Left ventricle myocardium inferior (tissue), 1 donor: ENCODE results near the gene MAST4. TPM values are rescaled to one million over a fixed set of nuclear protein-coding genes. Genes with fewer than 3 reads are reported as not detected.

Source experiments
- DNase-seq: peaks from one replicate; pipeline ENCODE4 v3.0.0-alpha.2; 2020
- H3K27ac ChIP-seq: fragments of 200-600 bp; replicated peaks from 2 replicates; pipeline ENCODE4 v1.8.0; 2021
- H3K27me3 ChIP-seq: fragments of 200-600 bp; 2 replicates; pipeline ENCODE4 v1.8.0; 2021; ENCODE audit warnings: low read depth
- H3K36me3 ChIP-seq: fragments of 200-600 bp; 2 replicates; pipeline ENCODE4 v1.8.0; 2021
- H3K4me1 ChIP-seq: fragments of 200-600 bp; 2 replicates; pipeline ENCODE4 v1.8.0; 2021
- H3K4me3 ChIP-seq: fragments of 200-600 bp; 2 replicates; pipeline ENCODE4 v1.8.0; 2021; ENCODE audit warnings: mild to moderate bottlenecking, moderate library complexity
- H3K9me3 ChIP-seq: fragments of 200-600 bp; replicated peaks from 2 replicates; pipeline ENCODE4 v1.8.0; 2021
- intact Hi-C: fragments of 100-400 bp; cut with micrococcal nuclease; formaldehyde crosslinking; loops from one replicate; pipeline ENCODE4 v1.11.0; 2022
- total RNA-seq: library from RNA; stranded (reverse); fragmentation: NEBNext Ultra II Directional; extraction: Animal tissue kit (Norgen Biotek cat#: 25700); gene quantifications from one replicate; pipeline ENCODE4 v1.2.1, GENCODE V29; 2021
- TF ChIP-seq, protein P1 (sequence below): fragments of 200-600 bp; IDR thresholded peaks from 2 replicates; pipeline ENCODE4 v1.8.0; 2021; ENCODE audit warnings: antibody characterized with exemption, mild to moderate bottlenecking, borderline replicate concordance
- donor health status: DM: no; HTN: yes; CAD: no; lungs with severe emphysema.

The MAST4 gene
- total RNA-seq, 1 donor from 2014 or later: 55.7 TPM

DNA sequence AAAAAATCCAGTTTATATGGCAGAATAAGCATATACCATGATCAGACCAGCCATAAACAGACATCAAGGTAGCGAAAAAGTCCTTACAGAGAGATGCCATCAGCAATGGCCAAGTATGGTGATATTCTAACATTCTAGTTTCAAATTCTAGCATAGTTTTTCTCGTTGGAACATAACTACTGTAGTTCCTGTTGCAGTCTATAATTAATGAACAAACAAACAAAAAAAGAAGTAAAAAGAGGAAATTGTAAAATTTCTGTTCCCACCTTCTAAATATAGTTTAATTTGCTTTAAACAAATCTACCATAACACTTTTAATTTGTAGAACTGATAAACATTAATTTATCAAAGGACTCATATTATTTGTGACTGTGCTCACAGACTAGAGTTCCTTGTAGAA lies 610.3 kb downstream of the MAST4 start:
- no peak for DNase-seq
- Histone ChIP-seq H3K27me3 (no peaks in the 10 kb centered on the region), H3K4me3 (no peak overlapping the region), H3K27ac (peak overlapping the region; percentile 55), H3K9me3 (peaks cover 2% of the 10 kb centered on the region), H3K4me1 (peaks cover 16% of the 10 kb centered on the region), H3K36me3 (no peaks in the 10 kb centered on the region)
- intact Hi-C loops: no loop called here
- TF ChIP-seq, protein P1, sequence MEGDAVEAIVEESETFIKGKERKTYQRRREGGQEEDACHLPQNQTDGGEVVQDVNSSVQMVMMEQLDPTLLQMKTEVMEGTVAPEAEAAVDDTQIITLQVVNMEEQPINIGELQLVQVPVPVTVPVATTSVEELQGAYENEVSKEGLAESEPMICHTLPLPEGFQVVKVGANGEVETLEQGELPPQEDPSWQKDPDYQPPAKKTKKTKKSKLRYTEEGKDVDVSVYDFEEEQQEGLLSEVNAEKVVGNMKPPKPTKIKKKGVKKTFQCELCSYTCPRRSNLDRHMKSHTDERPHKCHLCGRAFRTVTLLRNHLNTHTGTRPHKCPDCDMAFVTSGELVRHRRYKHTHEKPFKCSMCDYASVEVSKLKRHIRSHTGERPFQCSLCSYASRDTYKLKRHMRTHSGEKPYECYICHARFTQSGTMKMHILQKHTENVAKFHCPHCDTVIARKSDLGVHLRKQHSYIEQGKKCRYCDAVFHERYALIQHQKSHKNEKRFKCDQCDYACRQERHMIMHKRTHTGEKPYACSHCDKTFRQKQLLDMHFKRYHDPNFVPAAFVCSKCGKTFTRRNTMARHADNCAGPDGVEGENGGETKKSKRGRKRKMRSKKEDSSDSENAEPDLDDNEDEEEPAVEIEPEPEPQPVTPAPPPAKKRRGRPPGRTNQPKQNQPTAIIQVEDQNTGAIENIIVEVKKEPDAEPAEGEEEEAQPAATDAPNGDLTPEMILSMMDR: no peak

DNA sequence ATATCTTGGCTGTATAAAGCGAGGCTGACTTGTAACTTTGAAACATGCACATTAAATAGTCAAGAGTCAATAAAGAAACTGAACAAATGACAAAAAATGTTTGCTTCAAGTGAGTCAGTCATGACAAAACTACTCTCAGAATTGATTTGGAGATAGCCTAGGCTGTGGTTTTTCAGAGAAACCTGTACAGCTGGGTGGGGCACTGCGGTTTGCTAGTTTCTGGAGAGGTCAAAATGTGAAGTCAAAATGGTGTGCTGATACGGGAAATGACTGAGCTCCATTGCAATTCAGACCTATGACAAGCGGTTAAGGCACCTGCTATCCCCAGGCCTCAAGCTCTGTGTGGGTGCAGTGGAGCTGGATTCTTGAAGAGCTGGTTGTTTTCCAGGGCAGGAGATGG lies 610.7 kb downstream of the MAST4 start:
- intact Hi-C loops: no loop called here
- no peaks in the 10 kb centered on the region for H3K27me3 ChIP-seq
- TF ChIP-seq, protein P1: no peak
- H3K36me3 ChIP-seq: no peaks in the 10 kb centered on the region
- no peak for DNase-seq
- no peaks in the 10 kb centered on the region for H3K9me3 ChIP-seq
- H3K4me1 ChIP-seq: peaks cover 16% of the 10 kb centered on the region
- no peak overlapping the region for H3K27ac ChIP-seq
- no peak overlapping the region for H3K4me3 ChIP-seq

GRCh38 chr5:67208403-67208802 lies 612.2 kb downstream of the MAST4 start:
- Histone ChIP-seq H3K27me3 (no peaks in the 10 kb centered on the region), H3K4me1 (peaks cover 16% of the 10 kb centered on the region), H3K4me3 (no peak overlapping the region), H3K36me3 (no peaks in the 10 kb centered on the region), H3K27ac (peak overlapping the region; percentile 15), H3K9me3 (no peaks in the 10 kb centered on the region)
- TF ChIP-seq, protein P1: no peak
- intact Hi-C loops: no loop called here
- no peak for DNase-seq

- Histone ChIP-seq H3K9me3 (no peaks in the 10 kb centered on the region), H3K27me3 (no peaks in the 10 kb centered on the region), H3K36me3 (no peaks in the 10 kb centered on the region), H3K4me3 (no peak overlapping the region), H3K27ac (no peak overlapping the region), H3K4me1 (peaks cover 8% of the 10 kb centered on the region)
- DNase-seq: peak; percentile 40
- TF ChIP-seq, protein P1: peak; percentile 88
- intact Hi-C loops: no loop called here
These were observed 613.1 kb downstream of the MAST4 start for GRCh38 chr5:67209141-67209771.

- no peak overlapping the region for H3K4me3 ChIP-seq
- no peaks in the 10 kb centered on the region for H3K27me3 ChIP-seq
- H3K36me3 ChIP-seq: no peaks in the 10 kb centered on the region
- H3K27ac ChIP-seq: no peak overlapping the region
- H3K9me3 ChIP-seq: no peaks in the 10 kb centered on the region
- TF ChIP-seq, protein P1: no peak
- H3K4me1 ChIP-seq: peaks cover 28% of the 10 kb centered on the region
- intact Hi-C loops: no loop called here
- no peak for DNase-seq
These were observed 615.7 kb downstream of the MAST4 start for GRCh38 chr5:67211926-67212325.

- no peak for DNase-seq
- TF ChIP-seq, protein P1: no peak
- no peaks in the 10 kb centered on the region for H3K36me3 ChIP-seq
- peaks cover 33% of the 10 kb centered on the region for H3K4me1 ChIP-seq
- peak overlapping the region; percentile 86 for H3K27ac ChIP-seq
- intact Hi-C loops: no loop called here
- H3K9me3 ChIP-seq: no peaks in the 10 kb centered on the region
- no peaks in the 10 kb centered on the region for H3K27me3 ChIP-seq
- no peak overlapping the region for H3K4me3 ChIP-seq
These were observed 617.8 kb downstream of the MAST4 start for GRCh38 chr5:67214036-67214435.
